ENCODE measurements around the gene ZNF691.

- TF ChIP-seq POLR2A (IDR thresholded peaks at IDR 0.05) (no peak), CTCF (IDR thresholded peaks at IDR 0.05) (no peak)
Observed at GRCh38 chr1:42833981-42834380, 12.4 kb upstream of the ZNF691 start.
